ENCODE measurements around the gene BRD3OS.
A peak's percentile ranks its signal among the peaks of the same experiment; 100 is the strongest.

Gene BRD3OS, protein sequence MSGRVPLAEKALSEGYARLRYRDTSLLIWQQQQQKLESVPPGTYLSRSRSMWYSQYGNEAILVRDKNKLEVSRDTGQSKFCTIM

DNA sequence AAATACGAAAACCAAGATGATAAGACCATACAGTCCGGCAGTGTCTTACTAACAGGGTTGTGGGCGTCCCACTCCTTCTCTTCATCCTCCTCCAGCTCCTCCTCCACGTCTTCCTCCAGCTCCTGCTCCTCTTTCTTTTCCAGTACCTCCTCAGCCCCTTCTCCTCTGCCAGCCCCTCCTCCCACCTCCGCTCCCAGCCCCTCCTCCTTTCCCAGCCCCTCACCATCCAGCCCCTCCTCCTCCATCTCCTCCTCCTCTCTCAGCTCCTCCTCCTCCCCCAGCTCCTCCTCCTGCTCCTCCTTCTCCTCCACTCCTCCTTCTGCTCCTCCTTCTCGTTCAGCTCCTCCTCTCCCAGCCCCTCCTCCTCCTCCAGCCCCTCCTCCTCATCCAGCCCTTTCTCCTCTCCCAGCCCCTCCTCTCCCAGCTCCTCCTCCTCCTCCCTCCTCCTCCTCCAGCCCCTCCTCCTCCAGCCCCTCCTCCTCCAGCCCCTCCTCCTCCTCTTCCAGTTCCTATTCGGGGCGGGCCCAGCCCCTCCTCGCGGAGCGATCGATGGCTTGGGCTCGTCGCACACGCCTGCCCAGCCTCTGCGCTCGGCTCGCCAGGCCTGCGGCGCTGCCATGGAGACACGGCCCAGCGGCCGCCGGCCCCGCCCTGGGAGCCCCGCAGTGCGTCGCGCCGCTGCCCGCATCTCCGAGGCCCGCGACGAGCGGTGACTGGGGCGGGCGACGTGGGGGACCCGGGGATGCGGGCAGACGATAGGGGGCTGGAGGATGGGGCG, at the start of gene BRD3OS:
Gene BRD3OS, plus strand, starts transcription at position 654 of the 778 bp plus-strand sequence. CDS start 1,267 bp downstream, outside the sequence.
- peak within 1 kb of the TSS; percentile 41; the same call in 1 of the 2 replicates for H3K27ac ChIP-seq
- TF ChIP-seq ZFX (IDR thresholded peaks at IDR 0.05; ENCODE audit: borderline replicate concordance), result no peak
- TF ChIP-seq, protein P1, sequence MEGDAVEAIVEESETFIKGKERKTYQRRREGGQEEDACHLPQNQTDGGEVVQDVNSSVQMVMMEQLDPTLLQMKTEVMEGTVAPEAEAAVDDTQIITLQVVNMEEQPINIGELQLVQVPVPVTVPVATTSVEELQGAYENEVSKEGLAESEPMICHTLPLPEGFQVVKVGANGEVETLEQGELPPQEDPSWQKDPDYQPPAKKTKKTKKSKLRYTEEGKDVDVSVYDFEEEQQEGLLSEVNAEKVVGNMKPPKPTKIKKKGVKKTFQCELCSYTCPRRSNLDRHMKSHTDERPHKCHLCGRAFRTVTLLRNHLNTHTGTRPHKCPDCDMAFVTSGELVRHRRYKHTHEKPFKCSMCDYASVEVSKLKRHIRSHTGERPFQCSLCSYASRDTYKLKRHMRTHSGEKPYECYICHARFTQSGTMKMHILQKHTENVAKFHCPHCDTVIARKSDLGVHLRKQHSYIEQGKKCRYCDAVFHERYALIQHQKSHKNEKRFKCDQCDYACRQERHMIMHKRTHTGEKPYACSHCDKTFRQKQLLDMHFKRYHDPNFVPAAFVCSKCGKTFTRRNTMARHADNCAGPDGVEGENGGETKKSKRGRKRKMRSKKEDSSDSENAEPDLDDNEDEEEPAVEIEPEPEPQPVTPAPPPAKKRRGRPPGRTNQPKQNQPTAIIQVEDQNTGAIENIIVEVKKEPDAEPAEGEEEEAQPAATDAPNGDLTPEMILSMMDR (IDR thresholded peaks at IDR 0.05), result no peak

DNA sequence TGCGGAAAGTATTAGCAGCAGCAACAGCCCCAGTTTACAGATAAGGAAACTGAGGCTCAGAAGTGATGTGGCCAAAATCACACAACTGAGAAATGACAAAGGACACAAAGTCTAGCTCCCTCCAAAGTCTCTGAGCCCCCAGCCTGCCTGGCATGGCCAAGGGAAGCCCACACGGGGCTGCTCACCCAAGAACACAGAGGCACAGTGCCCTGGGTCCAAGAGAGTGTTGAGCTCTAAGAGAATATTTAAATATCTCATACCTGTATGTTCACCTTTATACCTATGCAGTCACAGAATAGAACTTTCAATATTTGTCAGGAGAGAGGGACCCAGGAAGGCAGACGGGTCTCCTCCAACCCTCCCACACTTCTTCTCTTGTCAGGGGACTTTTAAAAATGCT, 49.8 kb upstream of the BRD3OS start:
- no peak for TF ChIP-seq ZFX (IDR thresholded peaks at IDR 0.05; ENCODE audit: borderline replicate concordance)
- no peak overlapping the region for H3K27ac ChIP-seq

DNA sequence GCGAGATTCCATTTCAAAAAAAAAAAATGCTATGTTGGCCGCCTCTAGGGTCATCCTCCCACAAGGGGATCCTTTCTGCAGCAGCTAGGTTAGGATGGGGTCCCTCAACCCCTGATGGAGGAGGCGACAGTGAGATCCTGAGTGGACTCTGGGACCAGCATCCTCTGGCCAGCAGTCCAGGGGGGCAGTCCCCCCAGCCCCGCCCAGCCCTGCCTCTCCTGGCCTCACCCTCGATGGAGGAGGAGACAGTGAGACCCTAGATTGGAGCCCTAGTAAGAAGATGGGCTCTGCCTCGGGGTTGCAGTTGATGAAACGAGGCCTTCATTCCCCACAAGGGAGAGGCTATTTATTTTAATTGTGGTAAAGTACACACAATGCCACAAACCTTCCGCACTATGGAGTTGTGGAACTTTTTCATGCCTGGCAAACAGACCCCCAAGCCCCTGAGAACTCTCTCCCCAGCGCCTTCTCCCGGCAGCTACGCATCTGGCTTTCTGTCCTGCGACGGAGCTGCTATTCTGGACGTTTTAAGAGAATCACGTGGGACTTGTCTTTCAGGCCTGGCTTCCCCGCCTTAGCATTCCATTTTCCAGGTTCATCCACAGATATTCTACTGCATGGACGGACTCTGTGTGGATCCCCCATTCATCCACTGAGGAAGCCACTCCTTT, 49.0 kb upstream of the BRD3OS start:
- no peak overlapping the region for H3K27ac ChIP-seq
- TF ChIP-seq, protein P1 (IDR thresholded peaks at IDR 0.05), result no peak
- TF ChIP-seq ZFX (IDR thresholded peaks at IDR 0.05; ENCODE audit: borderline replicate concordance), result no peak

DNA sequence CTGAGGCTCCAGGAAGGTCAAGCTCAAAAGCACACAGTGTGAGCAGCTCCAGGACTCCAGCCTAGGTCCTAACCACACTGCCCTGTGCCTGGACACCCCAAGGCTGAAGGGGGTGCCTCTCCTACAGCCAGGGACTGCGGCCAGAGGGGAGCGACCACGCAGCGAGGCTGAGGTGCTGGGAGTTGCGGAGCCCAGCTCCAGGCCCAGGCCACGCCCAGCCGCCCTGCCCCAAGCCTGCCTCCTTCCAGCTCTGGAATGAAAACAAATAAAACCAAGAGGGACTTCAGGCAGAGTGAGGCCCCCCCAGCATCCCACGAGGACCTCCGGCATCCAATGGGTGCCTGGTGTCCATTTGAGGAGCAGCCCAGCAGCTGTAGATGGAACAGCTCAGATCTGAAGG, 48.4 kb upstream of the BRD3OS start:
- no peak overlapping the region for H3K27ac ChIP-seq
- TF ChIP-seq ZFX (IDR thresholded peaks at IDR 0.05; ENCODE audit: borderline replicate concordance), result no peak
- TF ChIP-seq, protein P1 (IDR thresholded peaks at IDR 0.05), result no peak

DNA sequence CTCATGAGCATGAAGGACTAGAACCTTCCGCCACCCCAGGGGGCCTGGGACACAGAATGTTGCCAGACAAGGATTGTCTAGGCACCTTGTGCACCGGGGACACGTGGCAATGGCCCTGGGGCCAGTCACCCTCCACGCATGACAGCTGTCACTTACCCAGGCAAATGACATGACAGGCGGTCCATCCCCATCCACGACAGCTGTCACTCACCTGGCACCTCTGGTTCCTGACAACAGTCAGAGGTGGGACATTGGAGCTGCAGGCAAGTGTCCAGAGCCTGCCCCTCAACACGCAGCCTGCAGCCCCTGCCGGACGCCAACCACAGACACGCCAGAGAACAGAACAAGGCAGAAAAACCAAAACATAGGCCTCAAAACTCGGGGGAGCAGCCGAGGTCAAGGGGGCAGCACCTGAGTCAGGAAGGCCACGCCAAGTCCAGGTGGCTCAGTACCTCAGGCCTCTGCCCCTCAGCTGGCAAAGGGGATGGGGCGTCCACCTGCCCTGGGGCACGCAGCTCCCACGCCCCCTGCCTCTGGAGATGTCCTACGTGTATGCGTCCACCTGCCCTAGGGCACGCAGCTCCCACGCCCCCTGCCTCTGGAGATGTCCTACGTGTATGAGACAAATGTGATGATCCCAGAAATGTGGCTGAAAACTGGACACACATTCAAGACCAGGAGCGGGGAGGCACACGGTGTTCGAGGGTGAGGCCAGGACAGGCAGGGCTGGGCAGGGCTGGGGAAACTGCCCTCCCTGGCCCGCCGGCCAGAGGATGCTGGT, 47.7 kb upstream of the BRD3OS start:
- no peak for TF ChIP-seq ZFX (IDR thresholded peaks at IDR 0.05; ENCODE audit: borderline replicate concordance)
- TF ChIP-seq, protein P1 (IDR thresholded peaks at IDR 0.05), result no peak
- no peak overlapping the region for H3K27ac ChIP-seq

DNA sequence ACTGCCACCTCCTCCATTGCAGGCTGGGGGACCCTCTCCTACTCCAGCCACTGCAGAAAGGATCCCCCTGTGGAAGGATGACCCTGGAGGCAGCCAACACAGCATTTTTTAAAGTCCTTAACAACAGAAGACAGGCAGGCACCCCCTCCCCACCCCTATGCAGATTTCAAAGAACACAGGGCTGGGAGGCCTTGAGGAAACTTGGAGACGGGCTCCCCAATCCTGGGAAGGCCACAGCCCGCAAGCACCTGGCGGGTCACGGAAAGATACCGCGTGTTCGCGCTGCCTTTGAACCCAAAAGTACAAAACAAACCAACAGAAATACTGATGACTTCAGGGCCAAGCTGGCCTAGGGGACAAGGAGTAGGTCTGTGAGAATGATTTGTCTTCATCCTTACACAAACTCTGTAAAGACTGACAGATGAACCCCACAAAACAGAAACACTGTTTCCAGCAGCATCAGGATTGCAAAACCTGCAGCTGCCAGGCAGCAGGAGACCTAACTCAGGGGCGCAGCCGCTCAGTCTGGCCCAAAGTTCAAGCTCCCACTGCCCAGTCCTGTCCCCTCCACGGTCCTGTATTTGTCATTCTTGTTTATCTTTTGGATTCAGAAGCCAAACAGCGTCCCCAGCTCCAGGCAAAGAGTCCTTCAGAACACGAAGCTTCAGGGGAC, 46.9 kb upstream of the BRD3OS start:
- no peak overlapping the region for H3K27ac ChIP-seq
- TF ChIP-seq ZFX (IDR thresholded peaks at IDR 0.05; ENCODE audit: borderline replicate concordance), result no peak
- TF ChIP-seq, protein P1 (IDR thresholded peaks at IDR 0.05), result no peak

DNA sequence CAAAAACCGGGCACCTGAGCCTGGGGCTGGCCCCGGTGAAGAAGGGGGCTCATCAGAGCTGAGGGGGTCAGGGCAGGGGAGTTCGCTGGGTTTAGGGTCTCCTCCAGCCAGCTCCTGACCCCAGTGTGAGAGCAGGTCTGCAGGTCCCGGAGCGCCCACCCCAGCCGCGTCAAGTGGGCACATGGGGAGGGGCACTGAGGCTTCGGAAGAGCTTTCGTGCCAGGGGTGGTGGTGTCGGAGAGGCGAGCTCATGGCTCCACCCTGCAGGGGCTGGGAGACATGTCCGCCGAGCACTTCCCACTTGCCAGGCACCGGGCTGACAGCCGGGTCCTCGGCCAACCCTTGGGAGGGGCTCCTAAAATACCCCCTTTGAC, 46.4 kb upstream of the BRD3OS start:
- TF ChIP-seq, protein P1 (IDR thresholded peaks at IDR 0.05), result no peak
- TF ChIP-seq ZFX (IDR thresholded peaks at IDR 0.05; ENCODE audit: borderline replicate concordance), result no peak
- no peak overlapping the region for H3K27ac ChIP-seq

Data from 22Rv1 (cell line).